ENCODE measurements around the gene FYCO1. TPM values are rescaled to one million over a fixed set of nuclear protein-coding genes. Genes with fewer than 3 reads are reported as not detected.

The FYCO1 gene
- total RNA-seq, 1 donor: 57.8 TPM

DNA sequence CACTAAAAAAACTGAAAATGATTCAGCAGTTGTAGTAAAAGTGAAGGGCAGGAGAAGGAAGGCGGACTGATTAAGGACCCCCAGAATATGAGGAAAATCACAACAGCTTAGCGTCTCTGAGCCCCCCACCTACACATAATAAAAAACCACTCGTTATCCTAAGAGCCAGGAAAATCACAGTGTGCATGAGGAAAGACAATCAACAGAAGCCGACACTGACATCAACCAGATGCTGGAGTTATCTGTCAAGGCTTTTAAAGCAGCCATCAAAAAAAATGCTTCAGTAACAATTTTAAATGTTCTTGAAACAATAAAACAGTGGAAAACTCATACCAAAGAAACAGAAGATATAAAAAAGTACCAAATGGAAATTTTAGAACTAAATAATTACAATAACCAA is 62.0 kb downstream of the FYCO1 start:
- TF ChIP-seq CTCF (IDR thresholded peaks at IDR 0.05; ENCODE audit: insufficient read depth, low read length): no peak
- DNase-seq (ENCODE audit: low read depth): no peak
- no peak overlapping the region for H3K4me3 ChIP-seq (ENCODE audit: low read depth, low read length)

DNA sequence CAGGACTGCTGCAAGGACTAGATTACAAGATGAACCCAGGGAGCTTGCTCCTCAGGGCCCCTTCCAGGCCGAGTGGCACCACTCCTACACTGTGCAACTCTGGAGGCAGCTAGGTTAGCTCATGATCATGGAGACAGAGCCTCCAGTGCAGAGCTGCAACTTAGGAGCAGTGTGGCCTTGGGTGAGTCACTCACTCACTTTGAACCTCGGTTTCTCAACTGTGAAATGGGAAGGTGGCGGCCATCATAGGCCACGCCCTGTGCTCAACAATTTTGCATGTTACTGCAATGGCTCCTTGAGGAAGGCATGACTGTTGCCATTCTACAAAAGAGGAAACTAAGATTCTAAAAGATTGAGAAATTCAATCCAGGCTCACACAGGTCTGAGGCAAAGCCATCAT is 63.5 kb downstream of the FYCO1 start:
- no peak for DNase-seq (ENCODE audit: low read depth)
- no peak overlapping the region for H3K4me3 ChIP-seq (ENCODE audit: low read depth, low read length)
- no peak for TF ChIP-seq CTCF (IDR thresholded peaks at IDR 0.05; ENCODE audit: insufficient read depth, low read length)

GRCh38 chr3:45931496-45931895 is 64.1 kb downstream of the FYCO1 start:
- TF ChIP-seq CTCF (IDR thresholded peaks at IDR 0.05; ENCODE audit: insufficient read depth, low read length): no peak
- H3K4me3 ChIP-seq (ENCODE audit: low read depth, low read length): no peak overlapping the region
- DNase-seq (ENCODE audit: low read depth): no peak

- no peak overlapping the region for H3K4me3 ChIP-seq (ENCODE audit: low read depth, low read length)
- peak; percentile 15 for DNase-seq (ENCODE audit: low read depth)
- TF ChIP-seq CTCF (IDR thresholded peaks at IDR 0.05; ENCODE audit: insufficient read depth, low read length): peak; percentile 74
Observed at GRCh38 chr3:45929042-45929679, 66.5 kb downstream of the FYCO1 start.

GRCh38 chr3:45927881-45928280 is 67.7 kb downstream of the FYCO1 start:
- no peak for TF ChIP-seq CTCF (IDR thresholded peaks at IDR 0.05; ENCODE audit: insufficient read depth, low read length)
- no peak overlapping the region for H3K4me3 ChIP-seq (ENCODE audit: low read depth, low read length)
- peak; percentile 15 for DNase-seq (ENCODE audit: low read depth)

- H3K4me3 ChIP-seq (ENCODE audit: low read depth, low read length): no peak overlapping the region
- TF ChIP-seq CTCF (IDR thresholded peaks at IDR 0.05; ENCODE audit: insufficient read depth, low read length): no peak
- DNase-seq (ENCODE audit: low read depth): peak; percentile 47
Observed at GRCh38 chr3:45923755-45924154, 71.9 kb downstream of the FYCO1 start.
